OCI-LY7 (cell line): ENCODE measurements around the gene LYRM2.
"Not testable (repeated sequence)": the region's sequence is repeated elsewhere in the genome, so short reads cannot be mapped to it uniquely, and the experiment has no call there.

ENCODE experiments used
- CTCF ChIP-seq: fragments of 200-600 bp; sonication (generic); conservative IDR thresholded peaks from 2 replicates; pipeline ENCODE4 v1.5.1; 2014; ENCODE audit warnings: mild to moderate bottlenecking, antibody characterized with exemption, low read length, moderate library complexity, mixed read lengths
- EZH2phosphoT487 ChIP-seq: fragments of 200-600 bp; sonication (generic); IDR thresholded peaks from 2 replicates; pipeline ENCODE4 v1.6.1; 2018; ENCODE audit warnings: low read depth, borderline replicate concordance, mild to moderate bottlenecking, mixed run types, antibody characterized with exemption, low read length, moderate library complexity, mixed read lengths

GRCh38 chr6:89636412-89636811 lies 2.1 kb downstream of the LYRM2 start:
- not testable (repeated sequence) for TF ChIP-seq CTCF, EZH2phosphoT487
